Neural cell (in vitro differentiated cells): ENCODE results near the gene RNF213. TPM values are rescaled to one million over a fixed set of nuclear protein-coding genes. Genes with fewer than 3 reads are reported as not detected.

Experiments used
- H2AFZ ChIP-seq: fragments of 200-600, 300-800 bp; sonication (generic), shearing (Covaris generic); 2 replicates; pipeline ENCODE4 v1.6.0; 2014; ENCODE audit warnings: low read depth, mild to moderate bottlenecking, antibody characterized with exemption, low read length, moderate library complexity
- H3F3A ChIP-seq: fragments of 200-600 bp; shearing (Covaris generic); 2 replicates; pipeline ENCODE4 v1.6.1; 2016; ENCODE audit warnings: mild to moderate bottlenecking, moderate library complexity, mixed read lengths, antibody characterized with exemption, low read length; ENCODE audit not compliant: insufficient read depth, poor library complexity, severe bottlenecking
- H3K27ac ChIP-seq: fragments of 200-600, 300-800 bp; sonication (generic), shearing (Covaris generic); 2 replicates; pipeline ENCODE4 v1.5.1; 2014; ENCODE audit warnings: mild to moderate bottlenecking, low read length, moderate library complexity
- H3K27me3 ChIP-seq: fragments of 300-800, 200-600 bp; sonication (generic), shearing (Covaris generic); 2 replicates; pipeline ENCODE4 v1.6.0; 2014; ENCODE audit warnings: mild to moderate bottlenecking, low read depth, low read length, moderate library complexity; ENCODE audit not compliant: insufficient read depth
- H3K36me3 ChIP-seq: fragments of 300-800, 200-600 bp; sonication (generic), shearing (Covaris generic); 2 replicates; pipeline ENCODE4 v1.5.1; 2014; ENCODE audit warnings: mild to moderate bottlenecking, antibody characterized with exemption, low read length, moderate library complexity; ENCODE audit not compliant: insufficient read depth
- H3K4me2 ChIP-seq: fragments of 300-800, 200-600 bp; sonication (generic), shearing (Covaris generic); 2 replicates; pipeline ENCODE4 v1.6.0; 2014; ENCODE audit warnings: mild to moderate bottlenecking, low read length
- H3K4me3 ChIP-seq: fragments of 300-800, 200-600 bp; sonication (generic), shearing (Covaris generic); 2 replicates; pipeline ENCODE4 v1.5.1; 2014; ENCODE audit warnings: mild to moderate bottlenecking, low read length, moderate library complexity
- H3K79me2 ChIP-seq: fragments of 200-600 bp; shearing (Covaris generic); replicated peaks from 2 replicates; pipeline ENCODE4 v1.6.0; 2014; ENCODE audit warnings: mild to moderate bottlenecking, low read length, moderate library complexity; ENCODE audit not compliant: insufficient read depth
- H3K9ac ChIP-seq: fragments of 300-800, 200-600 bp; sonication (generic), shearing (Covaris generic); 2 replicates; pipeline ENCODE4 v1.6.1; 2016; ENCODE audit warnings: mild to moderate bottlenecking, low read length, mixed read lengths
- H3K9me2 ChIP-seq: fragments of 200-600 bp; shearing (Covaris generic); 2 replicates; pipeline ENCODE4 v1.6.1; 2016; ENCODE audit warnings: mild to moderate bottlenecking, low read length, mixed read lengths; ENCODE audit not compliant: insufficient read depth
- H3K9me3 ChIP-seq: fragments of 200-600, 300-800 bp; sonication (generic), shearing (Covaris generic); 2 replicates; pipeline ENCODE4 v1.6.1; 2016; ENCODE audit warnings: mild to moderate bottlenecking, mixed run types, low read length, moderate library complexity, mixed read lengths
- H4K20me1 ChIP-seq: fragments of 200-600 bp; shearing (Covaris generic); 2 replicates; pipeline ENCODE4 v1.6.1; 2016; ENCODE audit warnings: mild to moderate bottlenecking, mixed run types; ENCODE audit not compliant: insufficient read depth
- EP300 ChIP-seq: fragments of 450-650 bp; conservative IDR thresholded peaks from 2 replicates; pipeline ENCODE4 v1.6.1; 2014; ENCODE audit warnings: antibody characterized with exemption, mild to moderate bottlenecking, moderate library complexity; ENCODE audit not compliant: poor library complexity, severe bottlenecking
- EZH2 ChIP-seq: fragments of 200-600, 300-800 bp; shearing (Covaris generic), sonication (generic); IDR thresholded peaks from 2 replicates; pipeline ENCODE4 v1.6.1; 2014; ENCODE audit warnings: antibody characterized with exemption, low read length, borderline replicate concordance, mild to moderate bottlenecking; ENCODE audit not compliant: insufficient read depth, poor library complexity, severe bottlenecking
- MXI1 ChIP-seq: fragments of 450-650 bp; conservative IDR thresholded peaks from 2 replicates; pipeline ENCODE4 v1.6.1; 2014; ENCODE audit warnings: antibody characterized with exemption, mild to moderate bottlenecking; ENCODE audit not compliant: poor library complexity, severe bottlenecking
- POLR2AphosphoS5 ChIP-seq: IDR thresholded peaks from 2 replicates; pipeline ENCODE4 v1.6.1; 2012
- RAD21 ChIP-seq: fragments of 450-650 bp; conservative IDR thresholded peaks from 2 replicates; pipeline ENCODE4 v1.6.1; 2014; ENCODE audit warnings: antibody characterized with exemption, mild to moderate bottlenecking, moderate library complexity
- SMC3 ChIP-seq: fragments of 450-650 bp; conservative IDR thresholded peaks from 2 replicates; pipeline ENCODE4 v1.6.1; 2014; ENCODE audit warnings: antibody characterized with exemption, mild to moderate bottlenecking, moderate library complexity; ENCODE audit not compliant: poor library complexity
- TAF1 ChIP-seq: IDR thresholded peaks from 2 replicates; pipeline ENCODE4 v1.6.1; 2012; ENCODE audit warnings: low read depth
- polyA plus RNA-seq: library from polyadenylated mRNA; depleted of rRNA; stranded (reverse); fragments of >200 nt; gene quantifications from 2 replicates; pipeline ENCODE4 v1.2.3, GENCODE V29; 2014
- TF ChIP-seq, protein P1 (sequence below): fragments of 450-650 bp; IDR thresholded peaks from 2 replicates; pipeline ENCODE4 v1.5.1; 2014; ENCODE audit warnings: antibody characterized with exemption, mild to moderate bottlenecking, moderate library complexity; ENCODE audit not compliant: poor library complexity, severe bottlenecking
- TF ChIP-seq, protein P2 (sequence below): IDR thresholded peaks from 2 replicates; pipeline ENCODE4 v1.6.1; 2012; ENCODE audit warnings: borderline replicate concordance

Gene RNF213
- polyA plus RNA-seq, 1 donor from 2014 or later: 1.5 TPM

DNA sequence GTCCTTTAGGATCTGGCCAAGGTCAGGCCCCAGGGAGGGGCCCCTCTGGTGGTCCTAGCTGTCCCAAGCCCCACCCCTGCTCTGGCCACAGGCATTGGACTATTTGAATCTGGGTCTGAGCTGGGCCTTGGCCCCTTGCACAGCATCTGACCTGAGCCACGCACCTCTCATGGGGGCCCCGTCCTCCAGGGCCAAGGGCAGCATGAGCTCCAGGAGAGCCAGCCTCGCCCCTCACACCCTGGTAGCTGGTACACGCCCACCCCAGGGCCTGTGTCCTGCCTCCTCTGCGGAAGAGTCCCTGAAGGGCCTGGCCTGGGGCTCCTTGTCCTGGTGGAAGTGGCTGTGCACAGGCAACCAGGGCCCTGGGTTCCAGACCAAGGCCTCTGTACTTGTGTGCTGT is 178.2 kb downstream of the RNF213 start:
- no peak overlapping the region for H3K4me3 ChIP-seq
- H2AFZ ChIP-seq: no peak overlapping the region
- H3F3A ChIP-seq: no peaks in the 10 kb centered on the region
- H3K9me3 ChIP-seq: no peaks in the 10 kb centered on the region
- no peaks in the 10 kb centered on the region for H3K36me3 ChIP-seq
- no peak for TF ChIP-seq MXI1
- TF ChIP-seq, protein P1, sequence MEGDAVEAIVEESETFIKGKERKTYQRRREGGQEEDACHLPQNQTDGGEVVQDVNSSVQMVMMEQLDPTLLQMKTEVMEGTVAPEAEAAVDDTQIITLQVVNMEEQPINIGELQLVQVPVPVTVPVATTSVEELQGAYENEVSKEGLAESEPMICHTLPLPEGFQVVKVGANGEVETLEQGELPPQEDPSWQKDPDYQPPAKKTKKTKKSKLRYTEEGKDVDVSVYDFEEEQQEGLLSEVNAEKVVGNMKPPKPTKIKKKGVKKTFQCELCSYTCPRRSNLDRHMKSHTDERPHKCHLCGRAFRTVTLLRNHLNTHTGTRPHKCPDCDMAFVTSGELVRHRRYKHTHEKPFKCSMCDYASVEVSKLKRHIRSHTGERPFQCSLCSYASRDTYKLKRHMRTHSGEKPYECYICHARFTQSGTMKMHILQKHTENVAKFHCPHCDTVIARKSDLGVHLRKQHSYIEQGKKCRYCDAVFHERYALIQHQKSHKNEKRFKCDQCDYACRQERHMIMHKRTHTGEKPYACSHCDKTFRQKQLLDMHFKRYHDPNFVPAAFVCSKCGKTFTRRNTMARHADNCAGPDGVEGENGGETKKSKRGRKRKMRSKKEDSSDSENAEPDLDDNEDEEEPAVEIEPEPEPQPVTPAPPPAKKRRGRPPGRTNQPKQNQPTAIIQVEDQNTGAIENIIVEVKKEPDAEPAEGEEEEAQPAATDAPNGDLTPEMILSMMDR: no peak
- no peak for TF ChIP-seq SMC3
- TF ChIP-seq RAD21: no peak
- TF ChIP-seq, protein P2, sequence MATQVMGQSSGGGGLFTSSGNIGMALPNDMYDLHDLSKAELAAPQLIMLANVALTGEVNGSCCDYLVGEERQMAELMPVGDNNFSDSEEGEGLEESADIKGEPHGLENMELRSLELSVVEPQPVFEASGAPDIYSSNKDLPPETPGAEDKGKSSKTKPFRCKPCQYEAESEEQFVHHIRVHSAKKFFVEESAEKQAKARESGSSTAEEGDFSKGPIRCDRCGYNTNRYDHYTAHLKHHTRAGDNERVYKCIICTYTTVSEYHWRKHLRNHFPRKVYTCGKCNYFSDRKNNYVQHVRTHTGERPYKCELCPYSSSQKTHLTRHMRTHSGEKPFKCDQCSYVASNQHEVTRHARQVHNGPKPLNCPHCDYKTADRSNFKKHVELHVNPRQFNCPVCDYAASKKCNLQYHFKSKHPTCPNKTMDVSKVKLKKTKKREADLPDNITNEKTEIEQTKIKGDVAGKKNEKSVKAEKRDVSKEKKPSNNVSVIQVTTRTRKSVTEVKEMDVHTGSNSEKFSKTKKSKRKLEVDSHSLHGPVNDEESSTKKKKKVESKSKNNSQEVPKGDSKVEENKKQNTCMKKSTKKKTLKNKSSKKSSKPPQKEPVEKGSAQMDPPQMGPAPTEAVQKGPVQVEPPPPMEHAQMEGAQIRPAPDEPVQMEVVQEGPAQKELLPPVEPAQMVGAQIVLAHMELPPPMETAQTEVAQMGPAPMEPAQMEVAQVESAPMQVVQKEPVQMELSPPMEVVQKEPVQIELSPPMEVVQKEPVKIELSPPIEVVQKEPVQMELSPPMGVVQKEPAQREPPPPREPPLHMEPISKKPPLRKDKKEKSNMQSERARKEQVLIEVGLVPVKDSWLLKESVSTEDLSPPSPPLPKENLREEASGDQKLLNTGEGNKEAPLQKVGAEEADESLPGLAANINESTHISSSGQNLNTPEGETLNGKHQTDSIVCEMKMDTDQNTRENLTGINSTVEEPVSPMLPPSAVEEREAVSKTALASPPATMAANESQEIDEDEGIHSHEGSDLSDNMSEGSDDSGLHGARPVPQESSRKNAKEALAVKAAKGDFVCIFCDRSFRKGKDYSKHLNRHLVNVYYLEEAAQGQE: no peak
- TF ChIP-seq TAF1: no peak
- TF ChIP-seq POLR2AphosphoS5: no peak
- no peak for TF ChIP-seq EZH2
- TF ChIP-seq EP300: no peak
- H4K20me1 ChIP-seq: no peaks in the 10 kb centered on the region
- H3K27me3 ChIP-seq: no peaks in the 10 kb centered on the region
- no peaks in the 10 kb centered on the region for H3K9me2 ChIP-seq
- no peak overlapping the region for H3K9ac ChIP-seq
- no peak overlapping the region for H3K27ac ChIP-seq
- H3K4me2 ChIP-seq: no peak overlapping the region
- no peaks in the 10 kb centered on the region for H3K79me2 ChIP-seq

DNA sequence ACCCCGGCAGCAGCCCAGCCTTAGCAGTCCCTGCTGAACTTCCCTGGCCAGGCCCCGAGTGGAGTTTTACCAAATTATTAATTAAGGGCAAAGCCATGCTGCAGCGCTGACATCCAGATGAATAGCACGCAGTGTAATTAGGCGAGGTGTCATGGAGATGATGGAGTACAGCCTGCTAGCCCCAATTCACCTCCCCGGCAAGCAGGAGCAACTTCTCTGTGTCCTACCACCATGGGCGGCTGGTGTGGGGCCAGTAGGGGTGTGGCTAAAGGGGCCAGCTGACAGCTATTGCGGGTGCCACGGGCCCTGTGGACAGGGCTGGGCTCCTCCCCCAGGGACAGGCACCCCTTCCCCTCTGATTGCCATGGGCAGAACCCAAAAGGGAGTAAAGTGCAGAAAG is 178.8 kb downstream of the RNF213 start:
- Histone ChIP-seq H3K79me2 (no peaks in the 10 kb centered on the region), H4K20me1 (no peaks in the 10 kb centered on the region), H3K27ac (no peak overlapping the region), H3K9me2 (no peaks in the 10 kb centered on the region), H3K4me2 (no peak overlapping the region), H3K9me3 (no peaks in the 10 kb centered on the region), H3K36me3 (no peaks in the 10 kb centered on the region), H3K4me3 (no peak overlapping the region), H3K27me3 (no peaks in the 10 kb centered on the region), H3F3A (no peaks in the 10 kb centered on the region), H3K9ac (no peak overlapping the region), H2AFZ (no peak overlapping the region)
- TF ChIP-seq TAF1: no peak
- no peak for TF ChIP-seq POLR2AphosphoS5
- TF ChIP-seq EP300: no peak
- no peak for TF ChIP-seq RAD21
- no peak for TF ChIP-seq SMC3
- no peak for TF ChIP-seq EZH2
- no peak for TF ChIP-seq MXI1
- TF ChIP-seq, protein P1: no peak
- TF ChIP-seq, protein P2: no peak
